ENCODE results near the gene TCEA2.

TCEA2 gene

DNA sequence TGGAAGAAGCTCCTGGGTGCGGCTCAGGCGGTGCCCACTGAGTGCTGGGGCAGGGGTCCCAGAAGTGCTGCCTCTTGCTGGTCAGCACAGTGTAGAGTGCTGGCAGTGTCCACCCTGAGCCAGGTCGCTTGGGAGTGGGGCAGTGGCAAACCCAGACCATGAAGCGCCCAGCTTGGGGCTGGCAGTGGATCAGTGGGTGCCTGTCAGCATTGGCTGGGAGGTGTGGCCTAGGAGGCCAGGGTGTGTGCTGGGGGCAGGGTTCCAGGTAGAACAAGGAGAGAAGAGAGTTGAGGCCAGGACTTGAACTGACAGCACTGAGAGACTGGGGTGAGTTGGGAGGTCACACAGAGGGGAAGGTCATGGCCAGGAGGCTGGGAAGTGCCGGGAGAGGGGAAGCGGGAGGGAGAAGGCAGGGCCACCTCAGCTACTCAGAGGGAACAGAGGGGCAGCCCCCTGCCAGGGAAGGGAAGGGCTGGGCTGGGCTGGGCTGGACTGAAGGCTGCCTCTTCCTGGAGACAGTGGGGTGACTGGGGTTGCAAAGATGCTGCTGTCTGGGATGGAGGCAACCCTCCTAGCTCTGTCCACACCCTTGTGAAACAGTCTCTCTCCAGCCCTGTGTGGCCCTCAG is 4.1 kb downstream of the TCEA2 start:
- no peak for DNase-seq

DNA sequence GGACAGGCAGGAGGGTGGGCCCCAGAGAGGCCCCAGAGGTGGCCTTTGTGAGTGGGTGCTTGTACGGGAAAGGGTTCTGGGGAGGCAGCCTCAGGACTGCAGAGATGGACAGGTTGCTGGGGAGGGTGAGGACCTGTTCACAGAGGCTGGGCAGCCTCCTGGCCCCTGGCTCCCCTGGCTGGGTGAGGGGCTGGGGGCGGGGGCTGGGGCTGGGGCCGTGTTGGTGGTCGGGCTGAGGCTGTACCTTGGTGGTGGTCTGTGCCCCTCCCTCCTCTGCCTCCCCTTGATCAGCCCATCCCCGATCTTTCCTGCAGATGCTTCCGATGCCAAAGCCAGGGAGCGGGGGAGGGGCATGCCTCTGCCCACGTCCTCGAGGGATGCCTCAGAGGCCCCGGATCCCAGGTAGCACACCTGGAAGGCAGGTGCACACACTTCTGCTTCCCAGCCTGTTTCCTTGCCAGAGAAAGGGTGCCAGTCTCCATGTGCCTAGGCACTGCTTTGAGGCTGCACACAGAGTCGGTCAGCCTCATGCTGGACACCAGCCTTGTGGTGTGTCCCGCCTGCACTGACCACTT is 4.8 kb downstream of the TCEA2 start:
- DNase-seq, result no peak

DNA sequence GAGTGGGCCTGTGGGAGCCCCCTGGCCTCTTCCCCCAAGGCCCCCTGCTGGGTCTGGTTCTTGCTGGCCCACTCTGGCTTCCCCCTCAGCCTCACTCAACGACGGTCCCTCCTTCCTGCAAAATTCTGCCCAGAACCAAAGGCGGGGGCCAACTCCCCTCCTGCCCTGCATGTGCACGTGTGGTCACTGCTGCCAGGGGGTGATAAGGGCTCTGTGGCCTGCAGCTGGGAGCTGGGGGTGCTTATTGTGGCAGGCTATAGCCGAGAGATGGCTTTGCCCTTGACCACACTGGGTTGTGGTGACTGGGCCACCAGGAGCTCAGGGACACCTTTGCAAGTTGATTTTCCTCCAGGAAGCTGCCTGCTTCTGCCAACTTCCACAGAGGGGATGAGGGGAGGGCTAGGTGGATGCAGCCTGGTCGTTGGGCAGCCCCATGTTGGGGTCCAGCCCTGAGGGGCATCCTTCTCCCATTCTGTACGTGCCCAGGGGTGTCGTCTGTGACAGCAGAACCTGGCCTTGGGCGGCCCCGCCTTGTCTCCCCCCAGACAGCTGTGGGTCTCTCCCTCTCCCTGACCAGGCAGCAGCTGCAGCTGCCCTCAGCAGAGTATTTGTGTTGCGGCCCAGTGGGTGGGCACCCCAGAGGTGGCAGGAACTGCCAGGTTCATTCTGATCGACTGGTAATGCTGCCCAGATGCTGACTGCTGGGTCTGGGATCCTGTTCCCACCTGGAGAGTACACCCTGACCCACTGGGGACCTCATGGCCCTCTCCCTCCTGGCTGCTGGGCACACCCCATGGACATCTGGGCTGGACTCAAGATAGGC is 5.6 kb downstream of the TCEA2 start:
- DNase-seq, result no peak

DNA sequence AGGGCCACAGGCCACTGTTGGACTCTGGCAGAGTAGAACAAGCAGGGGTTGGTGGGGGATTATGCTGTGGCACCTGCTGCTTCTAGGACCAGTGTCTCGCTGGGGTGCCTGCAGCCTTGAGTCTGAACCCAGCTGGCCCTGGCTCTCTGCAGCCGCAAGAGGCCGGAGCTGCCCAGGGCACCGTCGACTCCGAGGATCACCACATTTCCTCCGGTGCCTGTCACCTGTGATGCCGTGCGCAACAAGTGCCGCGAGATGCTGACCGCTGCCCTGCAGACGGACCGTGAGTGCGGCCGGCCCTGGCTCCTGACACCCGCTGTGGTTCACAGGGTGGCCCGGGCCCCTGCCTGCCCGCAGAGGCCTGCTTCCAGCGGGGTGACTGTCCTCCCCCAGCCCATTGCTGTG is 6.2 kb downstream of the TCEA2 start:
- no peak for DNase-seq

DNA sequence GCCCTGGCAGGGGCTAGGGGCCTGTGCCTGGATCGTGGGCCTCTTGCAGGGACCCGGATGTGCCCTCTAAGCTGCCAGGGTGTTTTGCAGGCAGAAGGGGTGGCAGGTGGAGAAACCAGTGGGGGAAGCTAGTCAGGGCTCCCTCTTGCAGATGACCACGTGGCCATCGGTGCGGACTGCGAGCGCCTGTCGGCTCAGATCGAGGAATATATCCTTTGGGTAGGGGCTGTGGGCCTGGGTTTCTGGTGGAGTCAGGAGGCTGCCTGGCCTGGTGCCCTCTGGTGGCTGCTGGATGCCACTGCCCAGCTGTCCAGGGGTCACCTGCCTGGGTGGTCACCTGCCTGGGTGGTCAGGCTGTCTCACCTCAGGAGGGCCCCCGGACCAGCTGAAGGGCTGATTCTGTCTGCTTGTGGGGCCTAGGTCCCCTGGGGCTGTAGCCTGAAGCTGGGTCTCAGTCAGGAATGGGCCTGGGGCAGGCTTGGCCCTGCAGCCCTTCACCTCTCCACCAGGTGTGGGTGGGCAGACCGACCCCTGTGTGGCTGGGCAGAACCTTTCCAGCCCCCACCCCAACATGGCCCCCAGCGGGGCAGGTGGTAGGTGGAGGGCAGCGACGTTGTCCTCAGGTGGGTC is 6.7 kb downstream of the TCEA2 start:
- no peak for DNase-seq

DNA sequence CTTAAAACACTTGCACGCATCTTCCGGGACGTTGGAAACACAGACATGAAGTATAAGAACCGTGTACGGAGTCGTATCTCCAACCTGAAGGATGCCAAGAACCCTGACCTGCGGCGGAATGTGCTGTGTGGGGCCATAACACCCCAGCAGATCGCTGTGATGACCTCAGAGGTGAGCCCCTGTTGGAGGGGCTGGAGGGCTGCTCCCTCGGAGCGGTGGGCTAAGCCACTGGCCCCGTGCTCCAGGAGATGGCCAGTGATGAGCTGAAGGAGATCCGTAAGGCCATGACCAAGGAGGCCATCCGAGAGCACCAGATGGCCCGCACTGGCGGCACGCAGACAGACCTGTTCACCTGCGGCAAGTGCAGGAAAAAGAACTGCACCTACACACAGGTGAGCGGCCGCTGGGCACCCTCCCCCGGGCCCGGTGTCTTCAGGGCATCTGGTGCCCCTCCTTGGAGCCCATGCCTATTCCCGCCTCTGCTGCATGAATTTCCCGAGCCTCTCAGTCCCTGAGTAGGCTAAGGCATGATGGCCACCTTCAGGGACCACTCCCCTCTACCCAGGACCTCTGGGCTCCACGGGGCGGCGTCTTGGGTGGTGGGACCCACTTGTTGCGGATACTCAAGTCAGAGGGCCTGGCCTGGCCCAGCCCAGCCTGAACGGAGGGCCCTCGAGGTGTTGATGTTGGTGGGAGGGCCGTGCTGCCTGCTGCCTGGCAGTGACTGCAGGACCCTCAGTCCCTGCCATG is 7.4 kb downstream of the TCEA2 start:
- DNase-seq, result no peak

DNA sequence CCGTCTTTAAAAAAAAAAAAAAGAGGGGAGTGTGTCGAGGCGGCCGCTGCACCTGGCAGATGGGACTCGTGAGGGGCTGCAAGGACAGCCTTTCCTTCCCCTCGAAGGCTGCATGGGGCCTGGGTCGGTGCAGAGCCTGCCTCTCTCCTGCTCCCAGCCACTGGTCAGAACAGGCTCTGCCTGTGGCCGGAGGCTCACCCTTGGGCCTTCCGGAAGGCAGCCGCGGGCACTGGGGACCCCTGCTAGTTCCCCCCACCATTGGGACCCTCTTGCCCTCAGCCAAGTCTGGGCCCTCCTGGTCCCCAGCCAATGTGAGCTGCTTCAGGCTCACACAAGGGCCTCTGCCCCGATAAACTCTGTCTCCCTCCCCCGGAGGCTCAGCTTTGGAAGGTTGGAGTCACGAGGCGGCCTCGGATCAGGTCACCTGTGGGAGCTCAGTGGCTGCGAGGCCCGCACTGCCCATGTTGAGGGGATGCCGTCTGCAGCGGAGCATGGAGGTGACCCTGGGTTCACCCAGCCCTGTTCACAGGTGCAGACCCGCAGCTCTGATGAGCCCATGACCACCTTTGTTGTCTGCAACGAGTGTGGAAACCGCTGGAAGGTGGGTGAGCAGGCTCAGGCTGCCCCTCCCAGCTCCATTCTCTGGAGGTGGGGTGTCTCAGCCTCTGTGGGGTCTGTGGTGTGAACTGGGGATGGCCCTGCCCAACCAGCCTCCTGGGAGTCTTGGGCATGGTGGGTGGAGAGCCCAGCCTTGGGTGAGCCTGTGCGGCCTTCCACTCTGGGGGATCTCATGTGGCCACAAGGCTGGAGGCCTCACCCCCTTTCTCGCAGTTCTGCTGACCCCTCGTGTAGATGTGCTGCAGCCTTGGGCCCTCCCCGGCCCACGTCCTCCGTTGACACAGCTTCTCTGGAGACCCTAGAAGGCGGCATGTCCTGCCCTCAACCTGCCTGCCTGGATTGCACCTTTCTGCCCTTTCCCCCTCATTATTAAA is 8.6 kb downstream of the TCEA2 start:
- no peak for DNase-seq

DNA sequence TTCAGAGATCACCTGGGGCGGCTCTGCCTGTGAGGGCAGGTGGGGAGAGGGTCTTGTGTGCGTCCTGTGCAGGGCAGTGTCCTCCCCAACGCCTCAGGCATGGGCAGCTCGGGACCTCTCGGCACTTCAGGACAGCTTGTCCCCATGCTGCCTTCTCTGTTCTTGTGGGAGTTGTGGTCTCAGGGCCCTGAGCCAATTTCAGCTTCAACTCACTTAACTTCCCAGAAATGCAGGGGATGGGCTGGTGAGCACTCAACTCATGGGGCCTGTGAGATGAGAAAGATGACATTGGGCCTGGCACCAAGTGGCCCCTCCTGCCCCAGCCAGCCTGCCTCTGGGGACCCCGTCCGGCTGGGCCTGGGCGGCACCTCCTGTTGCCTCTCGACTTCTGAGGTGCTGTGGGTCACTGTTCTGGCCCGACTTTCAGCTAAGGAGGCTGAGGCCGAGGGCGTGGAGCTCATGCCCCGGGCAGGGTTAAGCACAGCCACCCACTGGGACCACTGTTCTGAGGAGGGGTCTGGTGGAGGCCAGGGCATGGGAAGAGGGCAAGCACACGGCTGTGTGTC is 9.6 kb downstream of the TCEA2 start:
- DNase-seq, result no peak

DNA sequence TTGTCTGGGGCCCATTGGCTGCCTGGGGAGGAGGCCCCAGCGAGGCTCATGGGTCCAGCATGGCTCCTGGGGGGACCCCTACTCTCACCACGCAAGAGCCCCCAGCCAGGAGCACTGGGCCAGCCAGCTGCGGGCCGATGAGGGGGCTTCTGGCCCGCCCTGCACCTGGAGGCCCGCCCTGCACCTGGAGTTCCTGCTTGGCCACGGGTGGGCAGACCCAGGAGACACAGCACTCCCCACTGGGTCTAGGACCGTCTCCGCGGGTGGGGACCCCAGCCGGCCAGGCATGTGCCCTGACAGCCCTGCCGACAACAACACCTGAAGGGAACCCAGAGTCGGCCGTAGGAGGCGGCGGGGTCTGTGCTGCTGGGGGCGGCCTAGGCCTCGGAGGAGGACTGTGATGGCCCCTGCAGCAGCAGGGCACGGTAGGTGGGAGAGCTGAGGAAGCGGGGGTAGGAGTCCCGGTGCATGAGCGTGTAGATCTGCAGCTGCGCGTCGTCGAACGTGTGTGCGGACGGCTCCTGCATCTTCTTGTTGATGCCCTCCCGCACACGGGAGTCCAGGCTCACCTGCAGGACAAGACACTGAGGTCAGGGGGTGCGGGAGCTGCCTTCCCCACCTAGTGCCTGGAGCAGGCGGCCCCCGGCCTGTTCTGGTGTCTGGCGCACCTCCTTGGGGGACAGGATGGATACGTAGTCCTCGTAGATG is 10.6 kb downstream of the TCEA2 start:
- no peak for DNase-seq

DNA sequence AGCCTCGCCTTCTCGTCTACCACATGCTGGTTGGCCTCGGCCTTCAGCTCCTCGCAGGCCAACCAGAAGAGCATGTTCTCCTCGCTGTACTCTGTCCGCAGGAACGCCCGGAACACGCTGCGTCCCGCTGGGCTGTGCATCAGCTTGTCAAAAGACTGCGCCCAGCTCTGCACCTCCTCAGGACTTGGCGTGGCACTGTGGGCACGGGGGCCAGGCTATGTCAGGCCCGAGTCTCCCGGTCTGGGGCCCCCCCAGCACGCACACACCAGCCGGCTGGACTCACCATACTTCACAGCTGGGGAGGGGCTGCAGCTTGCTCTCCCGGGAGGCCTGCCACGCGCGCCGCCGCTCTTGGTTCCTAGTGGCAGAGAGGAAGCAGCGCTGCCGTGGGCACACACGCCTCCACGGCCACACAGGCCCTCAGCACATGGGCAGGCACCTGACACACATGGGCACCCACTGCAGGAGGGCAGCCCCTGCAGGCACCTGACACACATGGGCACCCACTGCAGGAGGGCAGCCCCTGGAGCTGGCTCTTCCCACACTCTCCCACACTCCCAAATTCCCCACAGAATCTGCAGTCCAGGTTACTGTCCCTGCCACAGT is 11.3 kb downstream of the TCEA2 start:
- DNase-seq, result no peak

DNA sequence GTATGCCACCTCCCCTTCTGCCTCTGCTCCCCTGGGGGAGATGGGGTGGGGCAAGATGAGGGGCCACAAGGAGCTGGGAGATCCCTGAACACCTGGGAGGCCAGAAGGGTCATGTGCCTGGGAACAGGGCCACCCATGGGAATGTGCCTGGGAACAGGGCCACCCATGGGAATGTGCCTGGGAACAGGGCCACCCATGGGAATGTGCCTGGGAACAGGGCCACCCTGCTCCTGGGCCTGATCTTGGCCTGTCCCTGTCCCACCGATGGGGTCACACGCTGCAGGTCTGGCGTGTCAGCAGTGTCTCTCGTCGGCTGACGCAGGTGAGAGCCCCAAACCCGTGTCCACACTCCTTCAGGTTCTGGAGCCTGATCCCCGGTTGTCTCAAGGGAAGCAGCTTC is 12.0 kb downstream of the TCEA2 start:
- DNase-seq, result no peak

DNA sequence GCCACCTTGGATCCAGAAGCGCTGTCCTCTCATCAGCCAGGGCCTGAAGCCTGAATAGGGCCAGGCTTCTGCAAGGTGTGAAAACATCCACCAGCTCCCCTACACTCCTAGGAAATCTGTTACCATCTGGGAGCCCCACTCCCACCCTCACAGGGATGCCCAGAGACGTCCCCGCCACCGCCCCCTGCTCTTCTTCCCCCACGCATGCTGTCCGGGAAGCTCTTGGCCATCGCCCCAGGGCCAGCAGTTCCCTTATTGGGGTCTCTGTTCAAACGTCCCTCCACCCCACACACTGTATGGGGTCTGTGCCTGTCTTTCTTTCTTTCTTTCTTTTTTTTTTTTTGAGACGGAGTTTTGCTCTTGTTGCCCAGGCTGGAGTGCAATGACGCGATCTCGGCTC is 12.6 kb downstream of the TCEA2 start:
- no peak for DNase-seq

DNA sequence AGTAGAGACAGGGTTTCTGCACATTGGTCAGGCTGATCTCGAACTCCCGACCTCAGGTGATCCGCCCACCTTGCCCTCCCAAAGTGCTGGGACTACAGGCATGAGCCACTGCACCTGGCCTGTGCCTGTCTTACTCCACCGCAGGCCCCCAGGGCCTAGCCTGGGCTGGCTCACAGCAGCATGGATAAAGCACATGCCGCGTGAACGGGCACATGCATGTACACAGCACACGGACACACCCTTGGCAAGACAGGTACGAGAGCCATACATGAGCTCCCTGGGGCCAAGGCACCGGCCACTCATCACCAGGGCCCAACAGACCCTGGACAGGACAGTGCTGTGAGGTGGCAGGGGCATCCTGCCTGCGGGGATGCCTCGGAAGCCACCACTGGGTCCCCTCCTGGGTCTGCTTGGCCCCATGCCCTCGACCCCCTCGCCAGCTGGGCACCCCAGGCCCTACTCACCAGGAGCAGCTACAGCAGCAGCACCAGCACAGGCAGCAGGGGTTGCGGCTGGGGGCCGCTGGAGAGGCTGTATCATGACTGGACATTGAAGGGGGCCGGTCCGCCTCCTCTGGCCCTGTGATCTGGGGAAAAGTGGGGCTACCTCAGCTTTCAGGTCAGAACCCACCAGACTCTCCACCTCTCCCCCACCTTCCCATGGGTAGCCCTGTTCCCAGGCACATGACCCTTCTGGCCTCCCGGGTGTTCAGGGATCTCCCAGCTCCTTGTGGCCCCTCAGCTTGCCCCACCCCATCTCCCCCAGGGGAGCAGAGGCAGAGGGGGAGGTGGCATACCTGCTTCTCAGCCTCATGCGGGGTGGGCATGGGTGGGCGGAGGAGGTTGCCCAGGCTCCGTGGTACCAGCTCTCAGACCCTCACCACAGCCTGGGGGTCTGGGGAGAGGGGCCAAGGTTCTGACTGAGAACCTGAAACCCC is 13.3 kb downstream of the TCEA2 start:
- no peak for DNase-seq

DNA sequence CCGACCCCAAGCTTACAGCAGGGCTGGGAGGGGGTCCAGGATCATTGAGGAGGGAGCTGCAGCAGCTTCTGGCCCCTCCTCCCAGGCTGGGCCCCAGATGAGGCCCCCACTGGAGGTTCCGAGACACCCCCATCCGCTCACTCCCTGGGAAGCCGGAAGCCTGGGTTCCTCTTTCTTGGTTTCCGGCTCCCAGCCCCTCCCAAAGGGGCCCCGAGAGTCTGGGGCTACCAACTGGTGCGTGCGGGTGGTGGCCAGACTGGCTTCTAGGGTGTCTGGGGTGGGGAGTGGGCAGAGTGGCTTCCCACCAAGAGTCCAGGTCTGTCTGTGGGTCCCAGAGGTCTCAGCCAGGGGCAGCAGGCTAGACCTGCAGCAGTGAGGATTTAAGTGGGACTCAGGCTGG is 14.1 kb downstream of the TCEA2 start:
- no peak for DNase-seq

DNA sequence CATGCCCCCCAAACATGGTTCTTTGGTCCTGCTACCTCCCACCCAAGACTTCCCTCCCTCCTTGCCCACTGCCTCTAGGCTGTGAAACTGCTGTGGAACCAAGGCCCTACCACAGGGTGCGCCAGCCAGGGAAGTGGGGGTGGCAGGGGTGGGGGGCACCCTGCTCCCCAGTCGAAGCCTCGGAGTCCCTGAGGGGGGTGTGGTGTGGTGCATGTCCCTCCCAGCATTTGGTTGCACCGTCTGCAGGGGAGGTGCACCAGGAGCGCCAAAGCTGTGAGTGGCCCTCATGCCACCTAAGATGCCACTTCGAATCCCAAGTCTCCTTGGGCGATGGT is 14.5 kb downstream of the TCEA2 start:
- no peak for DNase-seq

DNA sequence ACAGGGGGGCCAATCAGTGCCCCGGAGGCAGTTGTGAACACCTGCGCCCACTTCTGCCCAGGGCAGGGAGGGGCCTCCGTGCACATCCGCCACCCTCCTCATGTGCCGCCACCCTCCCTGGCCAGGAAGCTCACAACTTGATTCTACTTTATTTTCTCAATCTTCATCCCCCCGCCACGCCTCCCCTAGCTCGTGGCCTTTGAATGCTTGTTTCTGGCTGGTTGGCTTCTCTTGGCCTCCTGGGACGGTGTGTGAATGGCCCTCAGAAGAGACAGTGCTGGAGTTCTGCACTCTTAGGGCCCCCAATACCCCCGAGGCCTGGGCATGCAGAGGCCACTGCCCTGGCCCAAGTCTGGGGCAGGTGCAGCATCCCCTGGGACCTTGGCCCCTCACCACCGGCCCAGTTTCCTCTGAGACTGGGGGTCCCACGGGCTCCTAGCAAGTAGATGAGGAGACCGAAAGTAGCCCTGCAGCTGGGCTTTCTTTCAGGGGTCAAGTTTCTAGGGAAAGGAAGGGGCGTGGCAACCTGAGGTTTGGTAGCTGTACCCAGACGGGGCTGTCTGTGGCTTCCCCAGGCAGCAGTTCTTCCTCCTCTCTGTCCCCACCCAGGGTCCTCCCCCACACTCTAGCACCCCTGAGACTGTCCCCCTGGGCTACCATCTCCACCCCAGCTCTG is 15.0 kb downstream of the TCEA2 start:
- no peak for DNase-seq

DNA sequence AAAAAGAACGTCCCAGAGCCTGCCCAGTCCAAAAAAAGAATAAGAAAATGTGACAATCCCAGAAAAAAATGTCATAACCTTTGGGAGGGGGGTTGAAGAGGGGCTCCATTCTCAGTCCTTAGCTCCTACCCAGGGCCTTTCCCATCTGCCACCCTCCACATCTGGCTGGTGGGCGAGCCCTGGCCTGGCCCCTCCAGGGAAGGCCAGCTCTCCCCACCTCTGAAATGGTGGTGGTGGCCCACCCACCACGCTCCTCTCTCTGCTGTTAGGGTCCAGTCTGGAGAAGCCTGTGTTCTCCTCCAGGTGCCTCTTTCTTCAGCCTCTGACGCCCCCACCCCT is 15.9 kb downstream of the TCEA2 start:
- DNase-seq, result no peak

DNA sequence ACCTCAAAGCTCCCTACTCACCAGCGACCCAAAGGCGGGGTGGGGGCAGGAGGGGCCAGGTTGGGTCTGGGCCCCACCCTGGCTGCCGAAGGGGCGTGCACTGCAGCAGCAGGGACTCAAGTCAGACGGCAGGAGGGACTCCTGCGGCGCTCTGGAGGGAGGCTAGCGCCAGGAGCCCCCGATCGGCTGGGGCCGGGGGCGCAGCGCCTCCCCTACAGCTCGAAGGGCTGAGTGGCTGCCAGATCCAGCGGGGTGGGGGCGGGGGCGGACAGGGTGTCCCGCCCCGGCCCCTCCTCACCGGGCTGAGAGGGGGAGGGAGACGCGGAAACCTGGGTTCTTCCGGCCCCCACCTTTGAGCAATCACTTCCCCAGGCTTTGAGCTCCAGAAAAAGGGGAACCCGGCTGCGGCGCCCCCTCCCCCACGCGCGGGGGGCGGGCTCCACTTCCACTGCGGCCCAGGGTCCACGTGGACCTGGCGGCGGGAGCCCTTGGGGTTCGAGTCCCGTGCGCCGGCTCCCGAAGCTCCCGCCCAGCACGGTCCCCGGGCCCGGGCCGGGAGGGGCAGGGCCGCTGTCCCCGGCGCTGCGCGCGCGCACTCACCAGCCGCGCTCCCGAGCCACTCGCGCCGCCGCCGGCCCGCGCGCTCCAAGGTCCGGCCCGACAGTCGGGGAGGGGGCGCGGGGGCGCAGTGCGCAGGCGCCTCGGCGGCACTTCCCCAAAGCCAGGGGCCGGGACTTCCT is 16.4 kb downstream of the TCEA2 start, which contains the start of gene RGS19:
Gene RGS19 (minus strand): TSS at position 246 of the 740 bp plus-strand sequence. CDS start 2,632 bp downstream, outside the sequence.
- peak; percentile 78 for DNase-seq

All from NCI-H345 (cell line).